SJSA1 (cell line): Measurements from ENCODE around the gene PLXNB2. TPM values are rescaled to one million over a fixed set of nuclear protein-coding genes. Genes with fewer than 3 reads are reported as not detected.

Source experiments
- DNase-seq, 2 experiments: peaks; one replicate each; pipeline ENCODE4 v3.0.0-alpha.2; 2015 to 2020; ENCODE audit warnings: low spot score in 2 of 2, low read depth in 1 of 2
- H3K27ac ChIP-seq: fragments of 250-450 bp; sonication (Bioruptor Pico); 2 replicates; pipeline ENCODE4 v1.5.1; 2020; ENCODE audit warnings: mild to moderate bottlenecking, moderate library complexity
- H3K27me3 ChIP-seq: fragments of 250-450 bp; sonication (Bioruptor Pico); replicated peaks from 2 replicates; pipeline ENCODE4 v1.5.1; 2020; ENCODE audit warnings: mild to moderate bottlenecking, moderate library complexity
- H3K36me3 ChIP-seq: fragments of 250-450 bp; sonication (Bioruptor Pico); 2 replicates; pipeline ENCODE4 v1.5.1; 2020; ENCODE audit warnings: mild to moderate bottlenecking
- H3K4me1 ChIP-seq: fragments of 250-450 bp; sonication (Bioruptor Pico); replicated peaks from 2 replicates; pipeline ENCODE4 v1.6.1; 2021; ENCODE audit warnings: mild to moderate bottlenecking
- H3K4me3 ChIP-seq: fragments of 250-450 bp; sonication (Bioruptor Pico); 2 replicates; pipeline ENCODE4 v1.5.1; 2020; ENCODE audit warnings: mild to moderate bottlenecking
- H3K9me3 ChIP-seq: fragments of 250-450 bp; sonication (Bioruptor Pico); replicated peaks from 2 replicates; pipeline ENCODE4 v1.5.1; 2020; ENCODE audit warnings: mild to moderate bottlenecking
- total RNA-seq: library from RNA; depleted of rRNA; stranded (reverse); fragments of >200 nt; shearing (Covaris generic); gene quantifications from 2 replicates; pipeline ENCODE4 v1.2.3, GENCODE V29; 2014

The PLXNB2 gene
- total RNA-seq, 1 experiment from 2014 or later: 61.7 TPM

GRCh38 chr22:50252082-50253045 lies 55.1 kb downstream of the PLXNB2 start:
- peak; percentile 63 to 77 for DNase-seq

GRCh38 chr22:50251477-50252081 lies 55.9 kb downstream of the PLXNB2 start:
- no peak overlapping the region for H3K27ac ChIP-seq

More at GRCh38 chr22:50252082-50253045, 55.1 kb downstream of the PLXNB2 start:
- no peak overlapping the region for H3K4me3 ChIP-seq
- H3K27me3 ChIP-seq: no peaks in the 10 kb centered on the region
- 0 out of 2 replicates have a peak, but pooled peaks cover 2% of the 10 kb centered on the region for H3K9me3 ChIP-seq
- peaks cover 23% of the 10 kb centered on the region for H3K4me1 ChIP-seq
- peaks cover 28% of the 10 kb centered on the region for H3K36me3 ChIP-seq
- no peak overlapping the region for H3K27ac ChIP-seq

GRCh38 chr22:50250555-50251476 lies 56.6 kb downstream of the PLXNB2 start, which contains the start of gene HDAC10:
HDAC10 (minus strand) TSS chr22:50251265; CDS start chr22:50251032, 233 bp downstream.
- H3K27ac ChIP-seq: peak within 1 kb of the TSS; percentile 10; the same call in 1 of the 2 replicates
- H3K27me3 ChIP-seq: no peaks in the 10 kb centered on the region
- H3K9me3 ChIP-seq: 0 out of 2 replicates have a peak, but pooled peaks cover 2% of the 10 kb centered on the region
- H3K36me3 ChIP-seq: peaks cover 43% of the 10 kb centered on the region
- H3K4me3 ChIP-seq: peak within 1 kb of the TSS; percentile 64
- DNase-seq: peak; percentile 77 to 85
- H3K4me1 ChIP-seq: peaks cover 26% of the 10 kb centered on the region

More at GRCh38 chr22:50251477-50252081, 55.9 kb downstream of the PLXNB2 start:
- DNase-seq: no peak
- Histone ChIP-seq H3K36me3 (peaks cover 36% of the 10 kb centered on the region), H3K27me3 (no peaks in the 10 kb centered on the region), H3K4me3 (peak overlapping the region; percentile 64), H3K4me1 (peaks cover 23% of the 10 kb centered on the region), H3K9me3 (0 out of 2 replicates have a peak, but pooled peaks cover 2% of the 10 kb centered on the region)

- Histone ChIP-seq H3K9me3 (0 out of 2 replicates have a peak, but pooled peaks cover 2% of the 10 kb centered on the region), H3K36me3 (peaks cover 49% of the 10 kb centered on the region), H3K4me1 (peaks cover 31% of the 10 kb centered on the region), H3K4me3 (peak overlapping the region; percentile 64), H3K27me3 (no peaks in the 10 kb centered on the region), H3K27ac (no peak overlapping the region)
- DNase-seq: no peak
These were observed 57.2 kb downstream of the PLXNB2 start for GRCh38 chr22:50250249-50250554.

- Histone ChIP-seq H3K36me3 (peaks cover 52% of the 10 kb centered on the region), H3K9me3 (0 out of 2 replicates have a peak, but pooled peaks cover 2% of the 10 kb centered on the region), H3K4me1 (peaks cover 31% of the 10 kb centered on the region), H3K27me3 (no peaks in the 10 kb centered on the region), H3K27ac (no peak overlapping the region), H3K4me3 (no peak overlapping the region)
- no peak for DNase-seq
These were observed 57.9 kb downstream of the PLXNB2 start for GRCh38 chr22:50249341-50250248.

- H3K9me3 ChIP-seq: 0 out of 2 replicates have a peak, but pooled peaks cover 2% of the 10 kb centered on the region
- H3K36me3 ChIP-seq: peaks cover 52% of the 10 kb centered on the region
- H3K4me3 ChIP-seq: no peak overlapping the region
- no peak overlapping the region for H3K27ac ChIP-seq
- no peaks in the 10 kb centered on the region for H3K27me3 ChIP-seq
- peaks cover 31% of the 10 kb centered on the region for H3K4me1 ChIP-seq
- DNase-seq: no peak
These were observed 59.0 kb downstream of the PLXNB2 start for GRCh38 chr22:50248196-50249081.

GRCh38 chr22:50247748-50248147 lies 59.7 kb downstream of the PLXNB2 start:
- no peaks in the 10 kb centered on the region for H3K27me3 ChIP-seq
- H3K9me3 ChIP-seq: 0 out of 2 replicates have a peak, but pooled peaks cover 2% of the 10 kb centered on the region
- peaks cover 54% of the 10 kb centered on the region for H3K36me3 ChIP-seq
- DNase-seq: no peak
- H3K27ac ChIP-seq: no peak overlapping the region
- H3K4me1 ChIP-seq: peaks cover 37% of the 10 kb centered on the region
- no peak overlapping the region for H3K4me3 ChIP-seq

- no peak for DNase-seq
- Histone ChIP-seq H3K27ac (no peak overlapping the region), H3K4me3 (no peak overlapping the region), H3K36me3 (peaks cover 57% of the 10 kb centered on the region), H3K4me1 (peaks cover 39% of the 10 kb centered on the region), H3K9me3 (no peaks in the 10 kb centered on the region), H3K27me3 (no peaks in the 10 kb centered on the region)
These were observed 60.9 kb downstream of the PLXNB2 start for GRCh38 chr22:50246242-50247175.

- Histone ChIP-seq H3K27ac (peak overlapping the region; percentile 69), H3K4me3 (peak overlapping the region; percentile 81), H3K9me3 (no peaks in the 10 kb centered on the region), H3K4me1 (peaks cover 29% of the 10 kb centered on the region), H3K27me3 (no peaks in the 10 kb centered on the region), H3K36me3 (peaks cover 58% of the 10 kb centered on the region)
- no peak for DNase-seq
These were observed 62.0 kb downstream of the PLXNB2 start for GRCh38 chr22:50245214-50246072.
